Vagina (tissue), 2 donors: ENCODE measurements around the gene MUTYH.

ENCODE experiments used
- CTCF ChIP-seq, 3 experiments: fragments of 450-650 bp in 2 of 3; fragments of 200-600 bp in 1 of 3; sonication (generic) in 1 of 3; IDR thresholded peaks; one replicate each; pipeline ENCODE4 v1.5.1; 2017 to 2019; ENCODE audit warnings: antibody characterized with exemption in 3 of 3, mild to moderate bottlenecking in 2 of 3, moderate library complexity in 2 of 3
- POLR2A ChIP-seq, 2 donors: fragments of 450-650 bp; IDR thresholded peaks; one replicate each; pipeline ENCODE4 v1.6.1; 2017; ENCODE audit warnings: antibody characterized with exemption in 2 of 2, mild to moderate bottlenecking in 2 of 2, moderate library complexity in 2 of 2
- POLR2AphosphoS5 ChIP-seq, 2 donors: sonication (generic); formaldehyde crosslinking; IDR thresholded peaks; one replicate each; pipeline ENCODE4 v1.9.0; 2017; ENCODE audit warnings: antibody characterized with exemption in 2 of 2, mild to moderate bottlenecking in 2 of 2, low read depth in 1 of 2; ENCODE audit not compliant: insufficient read depth in 1 of 2

GRCh38 chr1:45356186-45356585 lies 15.9 kb upstream of the MUTYH start:
- no peak for TF ChIP-seq CTCF (IDR thresholded peaks at IDR 0.05)
- TF ChIP-seq POLR2A (IDR thresholded peaks at IDR 0.05), result no peak
- TF ChIP-seq POLR2AphosphoS5 (IDR thresholded peaks at IDR 0.05; ENCODE audit: insufficient read depth in 1 of 2, low read depth in 1 of 2), result no peak
